Esophagus (tissue), 2 donors: Measurements from ENCODE around the gene UBALD1. TPM values are rescaled to one million over a fixed set of nuclear protein-coding genes. Genes with fewer than 3 reads are reported as not detected.
"Not testable (repeated sequence)": the region's sequence is repeated elsewhere in the genome, so short reads cannot be mapped to it uniquely, and the experiment has no call there.

ENCODE experiments used
- H3K27ac ChIP-seq, 2 donors: one replicate each; pipeline ENCODE4 v1.5.1; 2013; ENCODE audit warnings: low read depth in 2 of 2, mild to moderate bottlenecking in 2 of 2, inconsistent platforms in 1 of 2, low read length in 1 of 2, moderate library complexity in 1 of 2
- H3K27me3 ChIP-seq, 2 donors: one replicate each; pipeline ENCODE4 v1.6.1; 2013; ENCODE audit warnings: low read length in 2 of 2, control low read depth in 1 of 2, mild to moderate bottlenecking in 1 of 2; ENCODE audit not compliant: insufficient read depth in 2 of 2, control insufficient read depth in 1 of 2
- H3K36me3 ChIP-seq, 2 donors: one replicate each; pipeline ENCODE4 v1.6.1; 2013; ENCODE audit warnings: low read length in 1 of 2; ENCODE audit not compliant: control insufficient read depth in 2 of 2, insufficient read depth in 2 of 2
- H3K4me1 ChIP-seq, 2 donors: one replicate each; pipeline ENCODE4 v1.6.1; 2013; ENCODE audit warnings: low read length in 1 of 2; ENCODE audit not compliant: control insufficient read depth in 2 of 2, insufficient read depth in 2 of 2
- H3K4me3 ChIP-seq, 2 donors: one replicate each; pipeline ENCODE4 v1.5.1; 2013; ENCODE audit warnings: low read length in 2 of 2, mild to moderate bottlenecking in 2 of 2, low read depth in 1 of 2, moderate library complexity in 1 of 2
- H3K9me3 ChIP-seq, 2 donors: one replicate each; pipeline ENCODE4 v1.6.1; 2013; ENCODE audit warnings: mild to moderate bottlenecking in 2 of 2, low read depth in 1 of 2, low read length in 1 of 2, moderate library complexity in 1 of 2; ENCODE audit not compliant: control insufficient read depth in 2 of 2, insufficient read depth in 1 of 2
- WGBS, 2 donors: extraction: QIAGEN DNeasy Blood & Tissue Kit; methylation state at CpG; one replicate each; pipeline ENCODE4 v1.1.7; 2013; 5-methylcytosine and 5-hydroxymethylcytosine counted together
- polyA plus RNA-seq, 2 donors: library from polyadenylated mRNA; stranded (reverse); fragments of 200-250 nt; gene quantifications; one replicate each; pipeline ENCODE4 v1.2.3, GENCODE V29; 2013
- donor health status: healthy with polysubstance abuse.
- donor health status: Bipolar disorder and iron deficiency.

UBALD1 gene
- polyA plus RNA-seq, 2 donors = 18.6 to 34.7 TPM

DNA sequence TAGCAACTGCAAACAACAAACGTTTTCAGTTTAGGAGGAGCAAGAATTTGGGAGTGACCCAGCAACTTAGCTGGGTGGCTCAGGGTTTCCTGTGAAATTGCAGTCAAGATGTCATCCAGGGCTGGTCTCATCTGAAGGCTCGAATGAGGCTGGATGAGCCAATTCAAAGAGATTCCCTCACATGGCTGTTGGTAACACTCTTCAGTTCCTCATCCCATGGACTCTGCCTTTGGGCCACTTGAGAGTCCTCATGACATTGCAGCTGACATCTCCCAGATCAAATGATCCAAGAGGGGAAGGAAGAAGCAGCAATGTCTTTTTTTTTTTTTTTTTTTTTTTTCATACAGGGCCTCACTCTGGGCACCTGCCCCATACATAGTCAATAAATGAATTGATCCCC, 26.3 kb downstream of the UBALD1 start:
- no peak overlapping the region for H3K27ac ChIP-seq
- no peaks in the 10 kb centered on the region for H3K36me3 ChIP-seq
- H3K9me3 ChIP-seq = peaks cover 0 to 6% of the 10 kb centered on the region in 2 donors
- H3K4me3 ChIP-seq = no peak overlapping the region
- H3K27me3 ChIP-seq = no peaks in the 10 kb centered on the region
- no peaks in the 10 kb centered on the region for H3K4me1 ChIP-seq
- 74 to 75% methylated on average over 2 of the region's 2 CpGs for WGBS, 2 donors

DNA sequence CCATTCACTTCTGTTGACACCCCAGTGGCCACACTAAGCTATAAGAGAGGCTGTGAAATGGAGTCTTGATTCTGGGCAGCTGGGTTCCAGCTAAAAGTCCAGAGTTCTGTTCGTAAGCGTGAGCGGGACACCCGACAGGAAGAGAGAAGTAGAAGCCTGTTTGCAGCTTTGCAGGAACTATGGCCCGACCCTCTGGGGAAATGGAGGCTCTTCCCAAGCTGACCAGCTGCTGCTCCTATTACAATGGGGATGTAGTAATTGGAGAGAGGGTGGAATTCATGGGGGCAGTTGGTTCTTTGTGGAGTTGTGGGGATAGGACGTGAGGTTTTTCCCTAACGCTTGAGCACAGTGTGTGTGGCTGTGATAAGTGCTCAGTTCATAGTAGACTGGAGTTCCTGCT, 28.4 kb downstream of the UBALD1 start:
- H3K27me3 ChIP-seq = no peaks in the 10 kb centered on the region
- no peaks in the 10 kb centered on the region for H3K4me1 ChIP-seq
- no peak overlapping the region for H3K27ac ChIP-seq
- H3K36me3 ChIP-seq = no peaks in the 10 kb centered on the region
- no peak overlapping the region for H3K4me3 ChIP-seq
- WGBS, 2 donors = 66 to 68% methylated on average over 7 of the region's 7 CpGs
- peaks cover 0 to 6% of the 10 kb centered on the region in 2 donors for H3K9me3 ChIP-seq

DNA sequence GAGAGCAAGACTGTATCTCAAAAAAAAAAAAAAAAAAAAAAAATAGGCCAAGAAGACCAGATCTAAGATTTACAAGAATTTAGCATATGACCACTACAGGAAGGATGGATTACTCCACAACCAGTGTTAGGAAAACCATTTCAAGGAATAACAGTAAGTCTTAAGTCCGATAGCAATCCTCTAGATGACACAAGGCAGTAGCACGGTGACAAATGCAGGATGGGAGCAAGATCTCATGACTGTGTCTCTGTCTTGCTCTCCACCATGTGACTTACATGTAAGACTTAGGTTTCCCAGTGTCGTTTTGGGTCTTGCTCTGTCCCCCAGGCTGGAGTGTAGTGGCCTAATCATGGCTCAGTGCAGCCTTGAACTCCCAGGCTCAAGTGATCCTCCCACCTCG, 30.8 kb downstream of the UBALD1 start:
- Histone ChIP-seq H3K4me3 (no peak overlapping the region), H3K27ac (no peak overlapping the region), H3K27me3 (no peaks in the 10 kb centered on the region), H3K36me3 (no peaks in the 10 kb centered on the region), H3K4me1 (no peaks in the 10 kb centered on the region), H3K9me3 (peaks cover 0 to 6% of the 10 kb centered on the region in 2 donors)
- WGBS, 2 donors = 88 to 91% methylated on average over 4 of the region's 4 CpGs

DNA sequence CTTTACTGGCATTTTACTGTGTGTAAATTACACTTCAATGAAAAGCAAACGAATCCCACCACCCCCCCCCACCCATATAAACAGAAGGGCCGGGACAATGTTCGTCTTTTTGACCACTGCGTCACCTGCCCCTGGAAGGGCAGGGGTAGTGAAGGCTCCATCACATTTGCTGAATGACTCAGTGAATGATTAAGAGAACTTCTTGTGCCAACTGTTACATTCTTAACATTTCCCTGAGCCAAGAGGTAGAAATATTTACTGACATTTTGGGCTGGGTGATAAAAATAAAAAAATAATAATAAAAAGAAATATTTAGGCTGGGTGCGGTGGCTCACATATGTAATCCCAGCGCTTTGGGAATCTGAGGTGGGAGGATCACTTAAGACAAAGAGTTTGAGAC, 34.4 kb downstream of the UBALD1 start:
- Histone ChIP-seq H3K4me1 (no peaks in the 10 kb centered on the region), H3K27ac (no peak overlapping the region), H3K27me3 (no peaks in the 10 kb centered on the region), H3K4me3 (no peak overlapping the region), H3K36me3 (no peaks in the 10 kb centered on the region), H3K9me3 (no peaks in the 10 kb centered on the region)
- WGBS, 2 donors = 33 to 39% methylated on average over 6 of the region's 6 CpGs

DNA sequence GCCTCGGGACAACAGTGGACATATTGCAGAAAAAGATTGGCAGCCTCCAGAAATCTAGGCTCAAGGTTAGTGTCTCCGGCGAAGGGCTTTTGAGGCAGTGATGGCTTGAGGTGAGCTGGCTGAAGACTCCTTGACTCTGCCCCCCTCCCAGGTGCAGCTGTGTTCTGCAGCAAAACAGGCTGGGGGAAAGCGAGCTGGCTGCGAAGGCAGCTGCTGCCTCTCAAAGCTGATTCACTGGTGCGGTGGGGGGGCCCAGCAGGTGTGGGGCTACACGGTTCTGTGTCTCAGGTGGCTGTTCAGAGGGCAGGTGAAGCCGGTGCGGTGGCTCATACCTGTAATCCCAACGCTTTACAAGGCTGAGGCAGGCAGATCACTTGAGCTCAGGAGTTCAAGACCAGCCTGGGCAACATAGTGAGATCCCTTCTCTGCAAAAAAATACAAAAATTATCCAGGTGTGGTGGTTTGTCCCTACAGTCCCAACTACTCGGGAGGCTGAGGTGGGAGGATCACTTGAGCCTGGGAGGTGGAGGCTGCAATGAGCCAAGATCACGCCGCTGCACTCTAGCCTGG, 35.6 kb downstream of the UBALD1 start:
- Histone ChIP-seq H3K9me3 (no peaks in the 10 kb centered on the region), H3K4me1 (no peaks in the 10 kb centered on the region), H3K4me3 (no peak overlapping the region), H3K27me3 (no peaks in the 10 kb centered on the region), H3K27ac (no peak overlapping the region), H3K36me3 (no peaks in the 10 kb centered on the region)
- WGBS, 2 donors = 83 to 84% methylated on average over 13 of the region's 13 CpGs

DNA sequence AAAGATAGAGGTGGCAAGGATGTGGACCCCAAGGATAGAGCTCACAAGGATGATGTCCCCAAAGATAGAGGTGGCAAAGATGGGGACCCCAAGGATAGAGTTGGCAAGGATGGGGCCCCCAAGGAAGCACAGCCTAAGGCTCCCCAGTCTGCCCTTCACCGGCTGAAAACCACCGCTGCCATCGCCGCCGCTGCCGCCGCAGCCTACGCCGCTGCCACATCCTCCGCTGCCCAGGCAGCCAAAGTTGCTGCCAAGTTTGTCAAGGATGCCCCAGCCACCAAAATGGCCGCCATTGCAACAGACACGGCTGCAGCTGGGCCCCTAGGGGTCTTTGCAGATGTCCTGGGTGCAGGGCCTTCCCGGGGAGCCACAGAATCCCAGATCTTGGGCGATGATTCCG, 38.7 kb downstream of the UBALD1 start:
- no peak overlapping the region for H3K4me3 ChIP-seq
- no peaks in the 10 kb centered on the region for H3K36me3 ChIP-seq
- 96 to 97% methylated on average over 15 of the region's 15 CpGs for WGBS, 2 donors
- no peak overlapping the region for H3K27ac ChIP-seq
- no peaks in the 10 kb centered on the region for H3K9me3 ChIP-seq
- H3K27me3 ChIP-seq = no peaks in the 10 kb centered on the region
- no peaks in the 10 kb centered on the region for H3K4me1 ChIP-seq

DNA sequence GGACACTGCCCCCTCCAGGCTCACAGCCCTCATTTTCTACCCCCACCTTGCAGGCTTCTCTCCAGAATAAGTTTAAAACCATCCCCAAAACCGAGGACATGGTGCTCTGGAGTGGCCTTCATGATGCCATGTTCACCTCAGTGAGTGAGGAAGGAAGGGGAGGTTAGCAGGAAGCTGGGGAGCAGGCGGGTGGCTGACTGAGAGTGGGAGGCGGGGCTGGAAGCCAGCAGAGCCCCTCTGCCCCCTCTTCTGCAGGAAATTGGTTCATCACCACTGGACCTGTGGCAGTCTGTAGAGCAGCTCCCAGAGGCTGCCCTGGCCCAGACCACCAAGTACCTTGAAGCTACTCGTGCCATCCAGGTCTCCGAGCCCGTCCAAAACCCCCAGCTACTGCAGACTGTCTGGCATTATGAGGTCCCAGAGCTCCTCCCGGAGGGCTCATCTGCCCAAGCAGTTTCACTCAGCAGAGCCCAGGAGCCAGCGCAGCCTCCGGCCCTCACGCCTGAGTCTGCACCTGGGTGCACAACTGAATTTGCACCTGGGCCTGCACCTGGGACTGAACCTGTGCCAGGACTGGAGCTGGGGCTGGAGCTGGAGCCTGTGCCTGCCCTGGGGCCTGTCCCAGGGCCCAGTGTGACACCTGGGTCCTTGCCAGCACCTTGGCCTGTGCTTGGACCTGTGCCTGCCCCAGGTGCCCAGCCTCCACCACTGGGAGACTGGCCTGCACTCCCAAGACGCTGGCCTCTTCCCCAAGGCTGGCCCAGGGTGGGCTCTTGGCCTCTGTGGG, 39.6 kb downstream of the UBALD1 start:
- Histone ChIP-seq H3K9me3 (no peaks in the 10 kb centered on the region), H3K4me1 (no peaks in the 10 kb centered on the region), H3K4me3 (no peak overlapping the region), H3K27me3 (no peaks in the 10 kb centered on the region), H3K36me3 (no peaks in the 10 kb centered on the region), H3K27ac (no peak overlapping the region)
- 72 to 79% methylated on average over 11 of the region's 11 CpGs for WGBS, 2 donors

DNA sequence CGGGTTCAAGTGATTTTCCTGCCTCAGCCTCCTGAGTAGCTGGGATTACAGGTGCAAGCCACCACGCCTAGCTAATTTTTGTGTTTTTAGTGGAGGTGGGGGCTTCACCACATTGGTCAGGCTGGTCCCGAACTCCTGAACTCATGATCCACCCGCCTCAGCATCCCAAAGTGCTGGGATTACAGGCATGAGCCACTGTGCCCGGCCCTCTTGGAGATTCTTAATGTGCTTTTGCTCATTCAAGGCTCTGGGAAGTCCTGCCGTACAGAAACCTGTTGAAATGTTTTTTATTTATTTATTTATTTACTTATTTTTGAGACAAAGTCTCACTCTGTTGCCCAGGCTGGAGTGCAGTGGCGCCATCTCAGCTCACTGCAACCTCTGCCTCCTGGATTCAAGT, 40.8 kb downstream of the UBALD1 start:
- WGBS, 2 donors = 79 to 80% methylated on average over 7 of the region's 7 CpGs
- not testable (repeated sequence) for H3K4me1 ChIP-seq, H3K27me3 ChIP-seq, H3K9me3 ChIP-seq, H3K4me3 ChIP-seq, H3K27ac ChIP-seq, H3K36me3 ChIP-seq

DNA sequence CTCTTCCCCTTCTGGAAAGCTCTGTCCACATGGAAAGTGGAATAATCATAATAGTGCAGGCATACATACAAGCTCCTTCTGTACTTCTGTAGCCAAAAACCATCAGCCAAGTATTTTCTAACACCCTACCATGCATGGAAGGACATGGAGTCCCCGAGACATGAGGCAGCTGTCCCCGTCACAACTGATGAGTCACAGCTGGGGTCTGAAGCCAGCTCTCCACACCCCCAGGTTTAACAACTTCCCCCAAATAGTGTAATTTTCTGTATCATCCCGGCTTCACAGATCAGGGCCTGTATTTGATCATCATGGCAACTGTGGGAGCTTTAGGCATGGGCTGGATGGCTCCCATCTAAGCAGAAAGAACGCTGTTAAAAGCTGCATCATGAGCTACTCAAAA, 42.0 kb downstream of the UBALD1 start:
- Histone ChIP-seq H3K9me3 (no peaks in the 10 kb centered on the region), H3K4me3 (no peak overlapping the region), H3K36me3 (no peaks in the 10 kb centered on the region), H3K4me1 (no peaks in the 10 kb centered on the region), H3K27me3 (no peaks in the 10 kb centered on the region), H3K27ac (no peak overlapping the region)
- WGBS, 2 donors = 54 to 58% methylated on average over 4 of the region's 4 CpGs
